HCT116 (cell line): ENCODE data around the gene SEPTIN5. TPM values are rescaled to one million over a fixed set of nuclear protein-coding genes. Genes with fewer than 3 reads are reported as not detected.

Source experiments
- ATAC-seq: fragments of 200-7000 bp; cut with Tn5 transposase; 2 replicates; pipeline ENCODE4 v1.9.1; 2020; ENCODE audit warnings: mild to moderate bottlenecking, moderate library complexity
- BruUV-seq: library from RNA; stranded (reverse); fragments of 400-500 nt; replicated peaks from 2 replicates; lab custom pipeline; 2021; lab: Mats Ljungman, UMichigan
- CTCF ChIA-PET: fragments of 300-600 bp; sonication (Branson Sonifier 250); formaldehyde crosslinking; loops from one replicate; lab custom pipeline; 2021; ENCODE audit warnings: antibody characterized with exemption; lab: Charles Lee
- POLR2A ChIA-PET: fragments of 300-600, 350-600 bp; sonication (Branson Sonifier 250); formaldehyde crosslinking; loops from one replicate; lab custom pipeline; 2021; ENCODE audit warnings: antibody characterized with exemption; lab: Charles Lee
- RAD21 ChIA-PET, 2 experiments: fragments of 300-600 bp; sonication (Branson Sonifier 250); formaldehyde crosslinking; loops; one replicate each; lab custom pipeline; 2023; ENCODE audit warnings: low total read pairs in 2 of 2; ENCODE audit not compliant: uncharacterized antibody in 2 of 2, unreplicated experiment in 2 of 2, low non-redundant PET in 1 of 2; lab: Charles Lee
- DNase-seq: peaks from one replicate; pipeline ENCODE4 v3.0.0-alpha.2; 2010; ENCODE audit warnings: low read depth, low spot score
- H2AFZ ChIP-seq: fragments of 200-600 bp; shearing (Covaris generic), sonication (generic); 2 replicates; pipeline ENCODE4 v1.6.1; 2017; ENCODE audit warnings: low read depth, mixed run types, mixed read lengths, antibody characterized with exemption, low read length; ENCODE audit not compliant: poor library complexity, severe bottlenecking
- H3K27ac ChIP-seq: 2 replicates; pipeline ENCODE4 v1.5.1; 2012; ENCODE audit warnings: low read depth, low read length
- H3K27me3 ChIP-seq: fragments of 200-600 bp; sonication (generic); 2 replicates; pipeline ENCODE4 v1.6.1; 2016; ENCODE audit warnings: mixed run types, low read length, mixed read lengths; ENCODE audit not compliant: insufficient read depth
- H3K36me3 ChIP-seq, 2 experiments: fragments of 200-500 bp in 1 of 2; fragments of 200-600 bp in 1 of 2; sonication (Bioruptor generic) in 1 of 2; sonication (generic) in 1 of 2; 2 replicates each; pipeline versions ENCODE4 v1.5.1 to v1.6.1; 2014 to 2016; ENCODE audit warnings: low read length in 2 of 2, inconsistent platforms in 1 of 2, mixed read lengths in 1 of 2, mixed run types in 1 of 2; ENCODE audit not compliant: insufficient read depth in 2 of 2, control insufficient read depth in 1 of 2
- H3K4me1 ChIP-seq, 2 experiments: fragments of 200-600 bp in 1 of 2; sonication (generic) in 1 of 2; 2 replicates each; pipeline versions ENCODE4 v1.5.1 to v1.6.1; 2012 to 2017; ENCODE audit warnings: low read length in 2 of 2, inconsistent platforms in 1 of 2, mild to moderate bottlenecking in 1 of 2, mixed read lengths in 1 of 2, mixed run types in 1 of 2, moderate library complexity in 1 of 2; ENCODE audit not compliant: insufficient read depth in 2 of 2, control insufficient read depth in 1 of 2
- H3K4me2 ChIP-seq: fragments of 200-600 bp; sonication (generic); 2 replicates; pipeline ENCODE4 v1.6.1; 2017; ENCODE audit warnings: mixed run types, low read length, mixed read lengths
- H3K4me3 ChIP-seq, 2 experiments: fragments of 200-600 bp in 1 of 2; sonication (generic) in 1 of 2; replicated peaks in 1 of 2; 2 replicates each; pipeline ENCODE4 v1.5.1; 2011 to 2016; ENCODE audit warnings: low read length in 2 of 2, control low read depth in 1 of 2, low read depth in 1 of 2, mild to moderate bottlenecking in 1 of 2, mixed read lengths in 1 of 2, mixed run types in 1 of 2
- H3K79me2 ChIP-seq: fragments of 200-600 bp; sonication (generic); 2 replicates; pipeline ENCODE4 v1.6.1; 2017; ENCODE audit warnings: mild to moderate bottlenecking, mixed run types, low read length, moderate library complexity, mixed read lengths; ENCODE audit not compliant: insufficient read depth
- H3K9ac ChIP-seq: fragments of 200-600 bp; sonication (generic); 2 replicates; pipeline ENCODE4 v1.6.1; 2016; ENCODE audit warnings: low read length, mixed read lengths
- H3K9me2 ChIP-seq: fragments of 200-600 bp; sonication (generic), shearing (Covaris generic); 2 replicates; pipeline ENCODE4 v1.6.1; 2017; ENCODE audit warnings: mixed run types, mild to moderate bottlenecking, moderate library complexity; ENCODE audit not compliant: insufficient read depth
- H3K9me3 ChIP-seq, 2 experiments: fragments of 200-500 bp in 1 of 2; fragments of 200-600 bp in 1 of 2; sonication (Bioruptor generic) in 1 of 2; sonication (generic) in 1 of 2; 2 replicates each; pipeline ENCODE4 v1.6.1; 2014 to 2017; ENCODE audit warnings: low read length in 2 of 2, mixed read lengths in 2 of 2, inconsistent platforms in 1 of 2, low read depth in 1 of 2, mild to moderate bottlenecking in 1 of 2, mixed run types in 1 of 2, moderate library complexity in 1 of 2; ENCODE audit not compliant: control insufficient read depth in 1 of 2, insufficient read depth in 1 of 2
- H4K20me1 ChIP-seq: fragments of 200-600 bp; sonication (generic), shearing (Covaris generic); 2 replicates; pipeline ENCODE4 v1.6.1; 2017; ENCODE audit warnings: mixed run types, mild to moderate bottlenecking, moderate library complexity; ENCODE audit not compliant: insufficient read depth
- CBX3 ChIP-seq: IDR thresholded peaks from 2 replicates; pipeline ENCODE4 v1.6.1; 2012; ENCODE audit warnings: low read depth
- CEBPB ChIP-seq: IDR thresholded peaks from 2 replicates; pipeline ENCODE4 v1.6.1; 2012; ENCODE audit warnings: low read depth
- EGR1 ChIP-seq: IDR thresholded peaks from 2 replicates; pipeline ENCODE4 v1.6.1; 2012; ENCODE audit warnings: low read depth
- ELF1 ChIP-seq: IDR thresholded peaks from 2 replicates; pipeline ENCODE4 v1.6.1; 2012; ENCODE audit warnings: low read depth, borderline replicate concordance
- EZH2phosphoT487 ChIP-seq: fragments of 200-600 bp; IDR thresholded peaks from 2 replicates; pipeline ENCODE4 v1.6.1; 2018; ENCODE audit warnings: antibody characterized with exemption, borderline replicate concordance
- FOSL1 ChIP-seq: IDR thresholded peaks from 2 replicates; pipeline ENCODE4 v1.6.1; 2012; ENCODE audit warnings: low read depth
- RAD21 ChIP-seq: IDR thresholded peaks from 2 replicates; pipeline ENCODE4 v1.6.1; 2012; ENCODE audit warnings: low read depth, mild to moderate bottlenecking
- SP1 ChIP-seq: IDR thresholded peaks from 2 replicates; pipeline ENCODE4 v1.6.1; 2012; ENCODE audit warnings: low read depth
- SRF ChIP-seq: IDR thresholded peaks from 2 replicates; pipeline ENCODE4 v1.6.1; 2012; ENCODE audit warnings: low read depth
- ZBTB33 ChIP-seq: IDR thresholded peaks from 2 replicates; pipeline ENCODE4 v1.6.1; 2011; ENCODE audit warnings: mild to moderate bottlenecking, low read length, moderate library complexity; ENCODE audit not compliant: insufficient replicate concordance; ENCODE audit errors: extremely low read depth
- ZFX ChIP-seq: fragments of 450-650 bp; IDR thresholded peaks from 2 replicates; pipeline ENCODE4 v1.6.1; 2017
- intact Hi-C: fragments of 100-400 bp; cut with micrococcal nuclease; formaldehyde crosslinking; loops from 2 replicates; pipeline ENCODE4 v1.10.0; 2022
- total RNA-seq: library from RNA; stranded (reverse); gene quantifications from one replicate; pipeline ENCODE4 v1.2.1, GENCODE V29; 2021; ENCODE audit not compliant: unreplicated experiment
- TF ChIP-seq, protein P1 (sequence below): IDR thresholded peaks from 2 replicates; pipeline ENCODE4 v1.6.1; 2012; ENCODE audit warnings: low read depth
- TF ChIP-seq, protein P2 (sequence below): IDR thresholded peaks from 2 replicates; pipeline ENCODE4 v1.6.1; 2012

The SEPTIN5 gene
- total RNA-seq, 1 experiment from 2014 or later = 9.0 TPM

DNA sequence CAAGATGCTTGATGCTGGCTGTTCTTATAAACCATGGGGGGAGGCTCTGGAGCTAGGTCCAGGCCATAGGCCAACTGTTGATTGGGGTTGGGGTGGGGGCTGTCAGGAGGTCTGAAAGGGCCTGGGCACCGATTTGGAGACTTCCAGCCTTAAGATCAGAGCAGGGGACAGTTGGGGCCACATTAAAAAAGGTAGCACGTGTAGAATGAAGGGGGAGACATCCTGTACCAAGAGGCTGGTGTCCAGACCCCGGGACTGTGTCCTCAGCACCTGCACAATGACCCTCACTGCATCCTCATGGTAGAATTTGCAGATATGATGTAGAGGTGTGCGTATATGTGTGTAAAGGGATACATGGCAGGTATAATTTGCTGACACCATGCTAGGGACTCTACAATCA, 33.8 kb downstream of the SEPTIN5 start:
- no peak overlapping the region for H3K9ac ChIP-seq
- no peak overlapping the region for H2AFZ ChIP-seq
- H3K4me3 ChIP-seq = no peak overlapping the region
- H4K20me1 ChIP-seq = no peaks in the 10 kb centered on the region
- ChIA-PET POLR2A (interaction anchor here (0.8 kb wide), 1 partner anchor 241 kb away, joined by 3 read pairs; no protein-coding TSS in a partner anchor), RAD21 (no interaction called here), CTCF (interaction anchor here (1.6 kb wide), 1 partner anchor 18 kb away, joined by 8 read pairs; no protein-coding TSS in a partner anchor)
- no peak for DNase-seq
- ATAC-seq = no peak
- no peaks in the 10 kb centered on the region for H3K4me1 ChIP-seq
- no peak overlapping the region for H3K27ac ChIP-seq
- no peak overlapping the region for H3K4me2 ChIP-seq
- TF ChIP-seq CBX3 (no peak), EGR1 (no peak), ZFX (no peak), SP1 (no peak), ELF1 (no peak), FOSL1 (no peak), SRF (no peak), ZBTB33 (no peak), RAD21 (no peak), CEBPB (no peak), EZH2phosphoT487 (no peak)
- TF ChIP-seq, protein P1, sequence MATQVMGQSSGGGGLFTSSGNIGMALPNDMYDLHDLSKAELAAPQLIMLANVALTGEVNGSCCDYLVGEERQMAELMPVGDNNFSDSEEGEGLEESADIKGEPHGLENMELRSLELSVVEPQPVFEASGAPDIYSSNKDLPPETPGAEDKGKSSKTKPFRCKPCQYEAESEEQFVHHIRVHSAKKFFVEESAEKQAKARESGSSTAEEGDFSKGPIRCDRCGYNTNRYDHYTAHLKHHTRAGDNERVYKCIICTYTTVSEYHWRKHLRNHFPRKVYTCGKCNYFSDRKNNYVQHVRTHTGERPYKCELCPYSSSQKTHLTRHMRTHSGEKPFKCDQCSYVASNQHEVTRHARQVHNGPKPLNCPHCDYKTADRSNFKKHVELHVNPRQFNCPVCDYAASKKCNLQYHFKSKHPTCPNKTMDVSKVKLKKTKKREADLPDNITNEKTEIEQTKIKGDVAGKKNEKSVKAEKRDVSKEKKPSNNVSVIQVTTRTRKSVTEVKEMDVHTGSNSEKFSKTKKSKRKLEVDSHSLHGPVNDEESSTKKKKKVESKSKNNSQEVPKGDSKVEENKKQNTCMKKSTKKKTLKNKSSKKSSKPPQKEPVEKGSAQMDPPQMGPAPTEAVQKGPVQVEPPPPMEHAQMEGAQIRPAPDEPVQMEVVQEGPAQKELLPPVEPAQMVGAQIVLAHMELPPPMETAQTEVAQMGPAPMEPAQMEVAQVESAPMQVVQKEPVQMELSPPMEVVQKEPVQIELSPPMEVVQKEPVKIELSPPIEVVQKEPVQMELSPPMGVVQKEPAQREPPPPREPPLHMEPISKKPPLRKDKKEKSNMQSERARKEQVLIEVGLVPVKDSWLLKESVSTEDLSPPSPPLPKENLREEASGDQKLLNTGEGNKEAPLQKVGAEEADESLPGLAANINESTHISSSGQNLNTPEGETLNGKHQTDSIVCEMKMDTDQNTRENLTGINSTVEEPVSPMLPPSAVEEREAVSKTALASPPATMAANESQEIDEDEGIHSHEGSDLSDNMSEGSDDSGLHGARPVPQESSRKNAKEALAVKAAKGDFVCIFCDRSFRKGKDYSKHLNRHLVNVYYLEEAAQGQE = no peak
- TF ChIP-seq, protein P2, sequence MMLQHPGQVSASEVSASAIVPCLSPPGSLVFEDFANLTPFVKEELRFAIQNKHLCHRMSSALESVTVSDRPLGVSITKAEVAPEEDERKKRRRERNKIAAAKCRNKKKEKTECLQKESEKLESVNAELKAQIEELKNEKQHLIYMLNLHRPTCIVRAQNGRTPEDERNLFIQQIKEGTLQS = no peak
- H3K9me2 ChIP-seq = no peaks in the 10 kb centered on the region
- intact Hi-C loops = no loop called here
- H3K36me3 ChIP-seq = no peaks in the 10 kb centered on the region
- H3K79me2 ChIP-seq = no peaks in the 10 kb centered on the region
- H3K9me3 ChIP-seq = no peaks in the 10 kb centered on the region
- H3K27me3 ChIP-seq = no peaks in the 10 kb centered on the region
- BruUV-seq = no TSS peak
